ENCODE measurements around the gene NUMA1. TPM values are rescaled to one million over a fixed set of nuclear protein-coding genes. Genes with fewer than 3 reads are reported as not detected.

Gene NUMA1
- total and polyA plus RNA-seq, 4 donors = 19.5 to 93.2 (median 42.1) TPM

- Histone ChIP-seq H3K36me3 (ENCODE audit: control insufficient read depth in 4 of 4, insufficient read depth in 3 of 4, low read depth in 1 of 4, low read length in 3 of 4) (peaks cover 0 to 4% (median 2%) of the 10 kb centered on the region in 4 donors), H3K9me3 (ENCODE audit: control insufficient read depth in 4 of 4, low read length in 3 of 4) (no peaks in the 10 kb centered on the region), H3K27me3 (ENCODE audit: control insufficient read depth in 4 of 4, insufficient read depth in 4 of 4, low read length in 3 of 4) (no peaks in the 10 kb centered on the region), H3K4me1 (ENCODE audit: control insufficient read depth in 4 of 4, insufficient read depth in 4 of 4, low read length in 3 of 4) (no peaks in the 10 kb centered on the region), H3K9ac (ENCODE audit: low read depth in 1 of 2, low read length in 2 of 2) (no peak overlapping the region), H3K27ac (ENCODE audit: low read depth in 1 of 2, low read length in 2 of 2) (no peak overlapping the region), H3K4me3 (ENCODE audit: low read depth in 1 of 3, low read length in 3 of 3) (no peak overlapping the region)
- 91% methylated on average over 5 of the region's 5 CpGs for WGBS
- TF ChIP-seq FOXA2 (IDR thresholded peaks at IDR 0.05) = no peak
- no peak for TF ChIP-seq FOXA1 (IDR thresholded peaks at IDR 0.05)
- no peak for TF ChIP-seq HNF4G (IDR thresholded peaks at IDR 0.05)
- no peak for TF ChIP-seq HNF4A (conservative IDR thresholded peaks at IDR 0.05)
- TF ChIP-seq TAF1 (conservative IDR thresholded peaks at IDR 0.05) = no peak
- no peak for TF ChIP-seq ATF3 (IDR thresholded peaks at IDR 0.05)
- no peak for TF ChIP-seq GABPA (IDR thresholded peaks at IDR 0.05 in 1 of 2, conservative IDR thresholded peaks at IDR 0.05 in 1 of 2)
- TF ChIP-seq EGR1 (IDR thresholded peaks at IDR 0.05; ENCODE audit: low read depth in 2 of 2) = no peak
- no peak for TF ChIP-seq RXRA (IDR thresholded peaks at IDR 0.05)
- no peak for TF ChIP-seq JUND (IDR thresholded peaks at IDR 0.05)
- no peak for TF ChIP-seq RAD21 (IDR thresholded peaks at IDR 0.05)
- TF ChIP-seq NR2F2 (IDR thresholded peaks at IDR 0.05) = no peak
- TF ChIP-seq, protein P1, sequence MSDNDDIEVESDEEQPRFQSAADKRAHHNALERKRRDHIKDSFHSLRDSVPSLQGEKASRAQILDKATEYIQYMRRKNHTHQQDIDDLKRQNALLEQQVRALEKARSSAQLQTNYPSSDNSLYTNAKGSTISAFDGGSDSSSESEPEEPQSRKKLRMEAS (IDR thresholded peaks at IDR 0.05) = no peak
- TF ChIP-seq SP1 (IDR thresholded peaks at IDR 0.05) = no peak
- TF ChIP-seq, protein P2, sequence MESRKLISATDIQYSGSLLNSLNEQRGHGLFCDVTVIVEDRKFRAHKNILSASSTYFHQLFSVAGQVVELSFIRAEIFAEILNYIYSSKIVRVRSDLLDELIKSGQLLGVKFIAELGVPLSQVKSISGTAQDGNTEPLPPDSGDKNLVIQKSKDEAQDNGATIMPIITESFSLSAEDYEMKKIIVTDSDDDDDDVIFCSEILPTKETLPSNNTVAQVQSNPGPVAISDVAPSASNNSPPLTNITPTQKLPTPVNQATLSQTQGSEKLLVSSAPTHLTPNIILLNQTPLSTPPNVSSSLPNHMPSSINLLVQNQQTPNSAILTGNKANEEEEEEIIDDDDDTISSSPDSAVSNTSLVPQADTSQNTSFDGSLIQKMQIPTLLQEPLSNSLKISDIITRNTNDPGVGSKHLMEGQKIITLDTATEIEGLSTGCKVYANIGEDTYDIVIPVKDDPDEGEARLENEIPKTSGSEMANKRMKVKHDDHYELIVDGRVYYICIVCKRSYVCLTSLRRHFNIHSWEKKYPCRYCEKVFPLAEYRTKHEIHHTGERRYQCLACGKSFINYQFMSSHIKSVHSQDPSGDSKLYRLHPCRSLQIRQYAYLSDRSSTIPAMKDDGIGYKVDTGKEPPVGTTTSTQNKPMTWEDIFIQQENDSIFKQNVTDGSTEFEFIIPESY (IDR thresholded peaks at IDR 0.05) = no peak
- no peak for TF ChIP-seq YY1 (IDR thresholded peaks at IDR 0.05)
- no peak for DNase-seq (ENCODE audit: low spot score)
Observed at GRCh38 chr11:72061739-72062396, 18.5 kb downstream of the NUMA1 start.

DNA sequence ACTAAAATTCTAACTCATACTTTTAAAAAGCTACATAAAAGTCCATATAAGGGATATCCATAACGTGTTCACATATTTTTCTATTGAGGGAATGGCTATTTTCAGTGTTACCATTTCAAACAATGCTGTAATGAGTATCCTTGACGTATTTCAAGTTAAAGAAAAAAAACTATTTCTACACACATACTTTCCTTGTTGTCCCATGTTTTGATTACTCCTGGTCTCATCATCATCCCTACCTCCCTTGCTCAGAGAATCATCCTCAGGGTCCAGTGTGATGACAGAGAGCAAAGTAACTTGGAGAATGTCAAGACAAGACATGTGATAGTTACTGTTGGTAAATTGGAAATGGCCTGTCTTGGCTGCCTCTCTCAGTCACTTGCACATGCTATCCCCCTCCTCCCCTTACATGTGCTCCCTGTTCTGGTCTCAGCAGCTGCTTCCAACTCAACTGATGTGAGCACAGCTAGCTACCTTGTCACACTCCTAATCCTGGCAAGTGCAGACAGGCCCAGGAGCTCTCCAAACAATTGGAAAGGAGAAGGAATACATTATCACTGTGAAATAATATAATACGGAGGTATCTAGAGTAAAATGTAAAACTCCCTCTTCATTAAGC, 21.8 kb downstream of the NUMA1 start:
- peaks cover 0 to 4% (median 0%) of the 10 kb centered on the region in 4 donors for H3K36me3 ChIP-seq (ENCODE audit: control insufficient read depth in 4 of 4, insufficient read depth in 3 of 4, low read depth in 1 of 4, low read length in 3 of 4)
- H3K27me3 ChIP-seq (ENCODE audit: control insufficient read depth in 4 of 4, insufficient read depth in 4 of 4, low read length in 3 of 4) = no peaks in the 10 kb centered on the region
- no peak for DNase-seq (ENCODE audit: low spot score)
- H3K27ac ChIP-seq (ENCODE audit: low read depth in 1 of 2, low read length in 2 of 2) = no peak overlapping the region
- 91% methylated on average over 3 of the region's 3 CpGs for WGBS
- TF ChIP-seq ATF3 (IDR thresholded peaks at IDR 0.05) = no peak
- no peak overlapping the region for H3K9ac ChIP-seq (ENCODE audit: low read depth in 1 of 2, low read length in 2 of 2)
- no peak overlapping the region for H3K4me3 ChIP-seq (ENCODE audit: low read depth in 1 of 3, low read length in 3 of 3)
- no peaks in the 10 kb centered on the region for H3K9me3 ChIP-seq (ENCODE audit: control insufficient read depth in 4 of 4, low read length in 3 of 4)
- H3K4me1 ChIP-seq (ENCODE audit: control insufficient read depth in 4 of 4, insufficient read depth in 4 of 4, low read length in 3 of 4) = peaks cover 0 to 4% (median 2%) of the 10 kb centered on the region in 4 donors

Data from liver (tissue), 9 donors.